Measurements from ENCODE around the gene TCP1.

- TF ChIP-seq ZFX (CRISPR knock-in tag; IDR thresholded peaks at IDR 0.05): peak; percentile 85
- peak; percentile 94 for TF ChIP-seq POLR2A (conservative IDR thresholded peaks at IDR 0.05)
These were observed 27.3 kb downstream of the TCP1 start, which contains the start of gene ACAT2 for GRCh38 chr6:159761873-159762680.

Data from K562 (cell line).